HG03457 (cell line): Measurements from ENCODE around the gene USP22.

Experiments used
- ATAC-seq: cut with Tn5 transposase; IDR thresholded peaks from one replicate; pipeline ENCODE4 v1.9.1; 2021; ENCODE audit warnings: moderate number of reproducible peaks; ENCODE audit not compliant: unreplicated experiment

USP22 gene

DNA sequence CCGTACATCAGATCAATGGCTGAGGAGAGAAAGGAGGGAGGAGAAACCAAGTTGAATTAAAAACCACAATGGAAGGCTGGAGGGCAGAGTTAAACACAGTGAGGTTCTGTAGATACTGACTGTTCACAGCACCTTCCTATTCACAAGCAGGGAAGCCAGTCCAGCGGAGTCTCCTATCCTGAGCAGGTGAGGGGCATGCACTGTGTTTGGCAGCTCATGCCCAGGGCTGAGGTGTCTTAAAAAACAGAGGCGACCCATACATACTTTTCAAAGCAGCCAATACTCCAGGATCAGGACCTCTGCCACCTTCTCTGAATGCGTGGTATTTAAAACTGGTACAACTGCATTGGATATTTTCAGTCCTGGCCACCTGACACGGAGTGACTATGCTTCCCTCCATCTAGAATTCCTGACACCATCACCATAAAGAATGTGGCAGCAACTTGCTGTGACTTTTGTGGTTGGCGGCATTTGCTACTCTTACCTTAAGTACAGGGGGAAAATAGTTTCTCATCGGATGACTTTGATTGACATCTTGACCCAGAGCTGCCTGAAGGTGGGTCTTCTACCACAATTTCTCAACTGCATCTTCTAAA lies 21.5 kb downstream of the USP22 start:
- no peak for ATAC-seq

DNA sequence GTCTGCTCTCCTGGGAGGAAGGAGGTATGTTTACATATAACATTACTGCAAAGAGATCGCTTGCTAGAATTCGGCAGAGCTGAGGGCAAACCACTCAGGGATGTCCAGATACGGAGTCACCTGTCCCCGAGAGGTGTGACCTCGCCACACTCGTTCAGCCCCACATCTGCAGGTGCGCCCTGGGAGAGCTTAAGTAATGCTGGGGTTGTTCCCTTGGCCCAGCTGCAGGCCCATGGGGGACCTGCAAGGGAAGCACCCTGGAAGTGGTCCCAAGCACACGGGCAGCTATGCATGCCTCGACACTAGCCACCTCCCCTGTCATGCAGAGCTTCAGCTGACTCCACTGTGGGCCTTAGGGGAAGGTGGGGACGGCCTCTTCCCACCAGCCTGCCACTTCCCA lies 22.2 kb downstream of the USP22 start:
- ATAC-seq = no peak

DNA sequence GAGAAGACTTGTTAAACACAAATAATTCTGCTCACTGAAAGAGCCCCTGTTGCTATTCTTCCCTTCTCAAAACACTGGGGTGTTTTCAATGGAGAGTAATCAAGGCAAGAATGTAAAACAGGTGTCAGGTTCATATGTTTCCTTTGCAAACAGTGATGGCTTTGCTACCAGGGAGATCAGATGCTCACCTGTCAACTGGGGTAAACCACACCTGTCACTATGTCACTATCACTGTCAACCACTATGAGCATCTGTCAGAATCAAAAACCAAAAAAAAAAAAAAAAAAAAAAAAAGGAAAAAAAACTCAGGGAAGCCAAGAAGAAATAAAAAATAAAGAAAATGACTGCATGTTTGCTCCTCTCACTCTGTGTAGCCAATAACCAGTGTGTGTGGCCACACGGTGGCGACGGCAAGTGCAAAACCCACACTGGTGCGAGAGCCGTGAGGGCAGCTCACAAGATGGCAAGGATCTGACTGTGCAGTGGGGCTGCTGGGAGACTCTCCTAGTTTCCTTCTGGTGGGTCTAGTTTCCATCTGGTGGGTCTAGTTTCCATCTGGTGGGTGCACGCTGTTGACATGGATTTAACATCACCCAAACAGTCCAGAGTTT lies 22.7 kb downstream of the USP22 start:
- ATAC-seq = no peak

DNA sequence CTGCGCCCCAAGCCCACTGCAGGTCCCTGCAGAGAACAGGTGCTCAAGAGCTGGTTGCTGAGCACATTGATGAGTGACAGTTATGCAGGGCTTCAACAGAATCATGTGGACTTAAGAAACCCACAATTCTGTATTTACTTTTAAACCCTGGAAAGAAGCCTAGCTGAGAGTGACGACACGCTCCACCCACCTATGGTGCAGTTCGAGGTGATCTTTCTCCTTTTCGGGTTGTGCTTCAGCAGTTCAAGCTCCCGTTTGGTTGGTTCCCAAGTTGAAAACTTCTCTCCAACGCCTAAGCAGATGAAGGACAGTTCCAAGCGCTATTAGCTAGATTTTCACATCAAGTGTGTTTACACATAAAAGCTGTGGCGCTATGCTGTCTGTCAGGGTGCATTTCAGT lies 23.9 kb downstream of the USP22 start:
- ATAC-seq = no peak

DNA sequence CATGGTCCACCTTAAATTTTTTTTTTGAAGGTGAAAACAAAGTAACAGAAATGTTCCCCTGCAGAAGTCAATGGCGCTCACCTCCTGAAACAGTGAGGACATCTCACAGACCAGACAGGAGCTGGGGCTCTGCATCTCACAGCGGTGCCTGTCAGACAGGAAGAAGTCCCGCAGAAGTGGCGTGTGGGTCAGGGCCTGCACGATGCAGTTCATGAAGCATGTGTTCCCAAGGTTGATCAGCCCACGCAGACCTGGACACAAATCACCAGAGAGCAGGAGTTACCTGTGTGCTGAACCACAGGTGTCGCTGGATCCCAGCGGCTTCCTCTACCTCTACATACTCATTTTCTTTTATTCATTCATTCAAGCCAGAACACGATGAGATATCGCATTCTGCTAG lies 24.9 kb downstream of the USP22 start:
- ATAC-seq = no peak

DNA sequence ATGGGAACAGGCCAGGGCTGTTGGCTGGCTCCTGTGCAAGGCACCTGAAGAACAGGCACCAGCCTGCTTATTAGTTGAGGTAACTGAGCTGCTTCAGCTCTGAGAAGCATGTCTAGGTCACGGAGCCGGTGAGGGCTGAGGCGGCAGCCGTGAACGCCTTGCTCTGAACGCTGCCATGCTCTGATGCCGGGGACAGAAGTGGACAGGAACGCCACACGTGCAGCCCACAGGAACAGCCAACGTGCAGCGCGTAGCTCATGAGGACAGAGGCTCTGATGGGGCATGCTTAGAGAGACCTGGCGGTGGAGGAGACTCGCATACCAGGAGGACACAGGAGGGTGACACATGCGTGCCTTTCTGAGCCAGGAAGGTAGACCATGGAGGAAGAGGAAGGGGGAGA lies 25.6 kb downstream of the USP22 start:
- ATAC-seq = no peak

DNA sequence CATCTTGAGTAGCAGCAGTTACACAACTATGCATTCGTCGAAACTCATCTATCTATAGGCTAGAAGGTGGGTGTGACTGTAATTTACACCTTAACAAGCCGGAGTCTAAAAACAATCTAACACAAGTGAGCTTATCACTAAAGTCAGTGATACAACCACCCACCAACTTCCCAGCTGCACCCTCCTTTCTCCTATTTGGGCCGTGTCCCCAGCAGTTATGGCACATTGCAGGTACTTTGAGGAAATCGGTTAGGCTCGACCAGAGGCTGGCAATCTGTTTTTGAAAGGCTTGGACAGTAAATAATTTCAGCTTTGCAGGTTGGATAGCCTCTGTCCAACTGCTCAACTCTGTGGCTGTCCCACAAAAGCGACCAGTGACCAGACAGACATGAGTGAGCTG lies 26.0 kb downstream of the USP22 start:
- no peak for ATAC-seq

DNA sequence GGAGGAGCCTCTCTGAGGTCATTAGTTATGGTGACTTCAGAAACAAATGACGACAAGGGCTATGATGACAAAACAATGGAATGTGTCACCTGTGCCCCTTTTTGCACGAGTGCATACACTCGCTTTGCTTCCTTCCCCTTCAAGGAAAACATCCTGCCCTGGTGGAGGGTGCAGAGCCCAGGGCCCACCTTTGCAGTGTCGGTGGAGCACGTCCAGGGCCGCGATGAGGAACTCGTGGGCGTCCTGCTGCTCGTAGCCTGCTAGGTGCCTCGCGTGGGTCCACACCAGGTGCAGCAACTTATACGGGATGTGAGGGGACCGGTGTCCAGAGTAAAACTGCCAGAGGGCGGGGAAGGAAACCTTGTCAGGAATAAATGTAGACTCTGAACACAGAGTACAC lies 27.2 kb downstream of the USP22 start:
- ATAC-seq = no peak

DNA sequence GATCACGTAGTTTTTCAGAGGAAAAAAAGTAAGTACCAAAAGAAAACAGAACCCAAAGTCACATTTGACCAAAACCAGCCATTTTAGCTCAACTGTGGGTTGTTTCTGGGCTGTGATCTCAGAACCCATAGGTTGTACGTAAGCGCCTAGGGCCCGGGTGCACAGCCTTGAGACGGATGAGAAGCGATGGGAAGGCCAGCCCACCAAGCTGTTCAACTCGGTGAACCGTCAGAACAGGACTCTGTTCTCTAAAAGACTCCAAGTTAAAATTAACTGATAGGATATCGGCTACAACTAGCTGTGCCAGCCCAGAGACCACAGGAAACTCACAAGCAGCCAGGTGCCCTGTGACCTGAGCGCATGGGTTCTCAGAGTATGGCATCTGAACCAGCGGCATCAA lies 28.3 kb downstream of the USP22 start:
- no peak for ATAC-seq

DNA sequence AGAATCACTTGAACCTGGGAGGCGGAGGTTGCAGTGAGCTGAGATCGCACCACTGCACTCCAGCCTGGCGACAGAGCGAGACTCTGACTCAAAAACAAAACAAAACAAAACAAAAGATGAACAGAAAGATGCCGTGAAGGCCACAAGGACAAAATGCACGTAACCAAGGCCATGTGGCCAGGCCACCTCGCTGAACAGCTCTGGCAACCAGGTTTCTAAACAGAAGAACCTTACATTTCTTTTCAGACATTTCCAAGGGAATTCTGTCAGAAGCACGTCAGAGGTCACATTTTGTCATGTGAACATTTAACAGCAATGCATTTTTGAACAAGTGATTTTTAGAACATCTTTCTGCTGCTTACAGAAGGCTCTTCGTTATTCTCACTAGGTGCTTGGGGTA lies 28.8 kb downstream of the USP22 start:
- ATAC-seq = no peak

DNA sequence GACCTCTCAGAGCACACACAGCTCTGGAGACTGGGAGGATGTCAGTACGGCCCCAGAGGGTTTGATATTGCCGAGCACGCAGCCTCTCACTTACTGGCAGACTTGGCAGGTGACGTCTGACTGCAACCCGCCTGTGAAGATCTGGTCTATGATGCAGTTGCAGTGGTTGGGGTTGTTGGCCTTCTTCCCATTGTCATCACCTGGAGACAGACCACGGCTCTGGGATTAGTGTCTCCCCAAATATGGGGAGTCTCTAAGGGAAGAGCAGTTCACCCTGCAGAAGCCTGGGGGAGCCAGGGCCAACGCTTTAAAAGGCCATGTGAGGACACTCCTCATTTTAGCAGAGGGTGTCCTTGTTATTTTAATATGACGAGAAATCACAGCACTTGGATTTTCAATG lies 30.1 kb downstream of the USP22 start:
- ATAC-seq = no peak

DNA sequence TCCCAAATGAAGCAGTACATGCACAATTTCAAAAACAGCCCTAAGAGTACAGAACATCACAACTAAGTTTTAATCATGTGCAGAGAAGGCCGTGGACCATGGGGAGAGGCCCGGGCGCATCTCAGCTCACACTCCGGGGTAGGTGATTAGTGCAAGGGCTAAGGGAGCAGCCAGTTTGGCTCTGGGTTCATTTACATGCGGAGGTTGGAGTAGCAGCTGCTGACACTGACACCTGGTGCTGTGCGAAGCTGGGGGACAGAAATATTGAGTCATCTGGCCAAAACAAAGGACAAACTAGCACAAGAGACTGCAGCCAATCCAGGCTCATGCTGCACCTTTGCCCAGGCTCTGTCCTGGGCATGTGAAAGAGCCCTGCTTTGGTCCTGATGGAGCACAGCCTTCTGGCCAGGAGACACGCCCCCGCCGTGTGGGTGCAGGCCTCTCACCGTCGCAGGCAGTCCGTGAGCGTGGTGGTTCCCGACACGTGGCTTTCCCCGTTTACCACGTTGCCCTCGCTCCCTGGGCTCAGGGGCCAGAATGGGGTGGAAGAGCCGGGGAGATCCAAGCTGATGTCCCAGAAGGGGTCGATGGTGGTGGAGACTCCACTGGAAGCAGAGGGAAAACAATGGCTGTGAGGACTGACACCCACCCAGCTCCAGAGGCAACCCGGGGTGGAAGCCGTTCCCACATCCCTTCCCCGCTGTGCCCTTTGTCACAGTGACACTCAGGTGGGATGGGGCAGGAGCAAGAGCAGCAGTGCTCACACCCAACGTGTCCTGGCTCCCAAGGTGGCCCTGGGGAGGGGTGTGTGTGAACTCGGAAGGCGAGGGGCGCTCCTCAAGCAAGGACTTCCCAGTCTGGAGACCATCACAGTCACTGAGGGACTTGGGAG lies 31.9 kb downstream of the USP22 start:
- ATAC-seq = no peak

DNA sequence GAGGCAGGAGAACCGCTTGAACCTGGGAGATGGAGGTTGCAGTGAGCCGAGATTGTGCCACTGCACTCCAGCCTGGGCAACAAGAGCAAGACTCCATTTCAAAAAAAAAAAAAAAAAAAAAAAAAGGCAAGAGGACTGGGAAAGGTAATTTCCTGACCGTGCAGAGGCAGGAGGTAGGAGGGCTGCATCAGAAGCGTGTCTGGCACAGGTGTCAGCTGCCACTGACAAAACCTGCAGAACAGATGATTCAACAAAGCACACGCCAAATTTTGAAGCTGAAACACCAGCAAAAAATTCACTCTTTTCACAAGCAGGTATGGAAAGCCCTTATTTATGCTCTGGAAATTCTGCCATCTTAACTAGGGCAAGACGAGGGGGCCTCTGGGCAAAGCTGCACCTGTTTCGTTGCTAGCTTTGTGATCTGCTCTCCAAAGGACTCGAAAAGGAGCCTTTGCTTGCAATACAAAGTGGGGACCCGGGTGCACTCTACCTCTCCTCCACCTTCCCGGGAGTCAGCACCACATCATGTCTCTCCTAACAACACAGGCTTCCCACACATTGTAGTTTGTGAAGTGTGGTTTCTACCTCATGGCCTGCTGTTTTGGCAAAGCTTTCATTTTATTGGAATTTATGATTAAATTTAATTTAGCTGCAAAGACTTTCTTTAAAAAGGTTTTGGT lies 33.7 kb downstream of the USP22 start:
- ATAC-seq = no peak

DNA sequence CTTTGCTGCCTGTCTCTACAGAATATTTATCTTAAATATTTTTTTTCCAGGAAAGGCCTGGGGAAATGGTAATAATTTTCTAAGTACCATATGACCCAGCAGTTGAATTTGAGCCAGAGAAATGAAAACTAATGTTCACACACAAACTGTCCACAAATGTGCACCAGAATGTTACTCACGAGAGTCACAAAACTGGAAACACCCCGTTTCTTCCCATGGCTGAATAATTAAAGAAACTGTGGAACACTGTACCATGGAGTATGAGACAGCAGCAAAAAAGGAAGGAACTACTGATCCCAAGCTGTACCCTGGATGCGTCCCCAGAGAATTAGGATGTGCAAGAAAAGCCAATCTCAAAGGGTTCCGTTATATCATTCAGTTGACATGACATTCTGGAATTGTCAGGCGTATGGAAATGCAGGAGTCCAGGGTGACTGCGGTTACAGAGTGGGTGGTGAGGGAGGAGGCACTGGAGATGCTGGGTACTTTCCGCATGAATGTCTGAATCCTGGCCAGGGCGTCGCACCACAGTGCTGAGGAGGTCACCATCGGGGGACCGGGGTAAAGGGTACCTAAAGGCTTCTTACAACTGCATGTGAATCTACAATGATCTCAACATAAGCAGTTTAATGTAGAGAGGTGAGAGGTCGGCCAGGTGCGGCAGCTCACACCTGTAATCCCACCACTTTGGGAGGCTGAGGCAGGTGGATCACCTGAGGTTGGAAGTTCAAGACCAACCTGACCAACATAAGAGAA lies 34.5 kb downstream of the USP22 start:
- no peak for ATAC-seq

DNA sequence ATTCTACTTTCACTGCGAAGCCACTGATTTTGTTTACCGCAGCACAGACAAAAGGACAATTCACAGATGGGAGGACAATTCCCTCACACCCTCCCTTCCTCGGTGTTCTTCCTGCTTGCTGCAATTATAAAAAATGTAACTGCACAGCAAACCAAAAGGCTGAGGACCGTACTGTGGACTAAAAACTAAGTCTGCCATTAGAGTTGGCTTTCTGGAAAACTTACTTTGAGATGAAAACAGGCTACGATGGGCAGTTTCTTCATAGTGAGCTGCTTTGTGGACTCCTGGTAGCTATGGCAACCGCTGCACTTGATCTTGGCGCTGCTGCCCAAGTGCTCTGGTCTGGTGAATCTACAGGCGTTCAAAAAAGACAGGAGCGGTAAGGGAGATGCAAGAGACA lies 35.2 kb downstream of the USP22 start:
- no peak for ATAC-seq

DNA sequence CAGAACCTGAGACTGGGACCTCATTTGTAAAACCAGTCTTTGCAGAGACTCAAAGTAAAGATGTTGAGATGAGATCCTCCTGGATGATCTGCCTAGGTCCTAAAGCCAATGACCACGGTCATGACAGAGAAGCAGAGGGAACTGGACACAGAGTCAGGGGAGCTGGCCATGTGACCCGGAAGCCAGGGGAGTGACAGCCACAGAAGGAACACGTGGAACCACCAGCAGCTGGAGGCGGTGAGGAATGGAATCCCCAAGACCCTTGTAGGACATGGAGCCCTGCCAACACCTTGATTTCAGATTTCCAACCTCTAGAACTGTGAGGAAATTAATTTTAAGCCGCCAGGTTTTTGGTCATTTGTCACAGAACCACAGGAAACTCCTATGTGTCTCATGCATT lies 37.0 kb downstream of the USP22 start:
- no peak for ATAC-seq

DNA sequence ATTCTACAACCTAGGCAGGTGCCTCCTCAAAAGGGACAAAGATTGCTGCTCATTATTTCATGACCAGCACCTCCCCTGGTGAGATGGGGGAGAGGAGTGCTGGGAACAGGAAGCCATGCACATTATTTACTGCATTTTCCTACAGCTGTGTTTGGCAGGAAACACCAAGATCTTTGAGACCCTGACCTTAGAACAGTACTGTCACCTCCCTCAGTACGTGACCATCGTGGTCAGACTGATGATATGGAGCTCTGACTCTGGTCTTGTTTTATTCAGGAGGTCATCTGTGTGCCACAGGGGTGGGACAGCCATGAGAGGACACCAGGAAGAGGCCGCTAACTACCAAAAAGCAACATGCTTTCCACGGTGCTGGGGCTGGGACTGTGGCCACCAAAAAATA lies 37.4 kb downstream of the USP22 start:
- ATAC-seq = no peak

DNA sequence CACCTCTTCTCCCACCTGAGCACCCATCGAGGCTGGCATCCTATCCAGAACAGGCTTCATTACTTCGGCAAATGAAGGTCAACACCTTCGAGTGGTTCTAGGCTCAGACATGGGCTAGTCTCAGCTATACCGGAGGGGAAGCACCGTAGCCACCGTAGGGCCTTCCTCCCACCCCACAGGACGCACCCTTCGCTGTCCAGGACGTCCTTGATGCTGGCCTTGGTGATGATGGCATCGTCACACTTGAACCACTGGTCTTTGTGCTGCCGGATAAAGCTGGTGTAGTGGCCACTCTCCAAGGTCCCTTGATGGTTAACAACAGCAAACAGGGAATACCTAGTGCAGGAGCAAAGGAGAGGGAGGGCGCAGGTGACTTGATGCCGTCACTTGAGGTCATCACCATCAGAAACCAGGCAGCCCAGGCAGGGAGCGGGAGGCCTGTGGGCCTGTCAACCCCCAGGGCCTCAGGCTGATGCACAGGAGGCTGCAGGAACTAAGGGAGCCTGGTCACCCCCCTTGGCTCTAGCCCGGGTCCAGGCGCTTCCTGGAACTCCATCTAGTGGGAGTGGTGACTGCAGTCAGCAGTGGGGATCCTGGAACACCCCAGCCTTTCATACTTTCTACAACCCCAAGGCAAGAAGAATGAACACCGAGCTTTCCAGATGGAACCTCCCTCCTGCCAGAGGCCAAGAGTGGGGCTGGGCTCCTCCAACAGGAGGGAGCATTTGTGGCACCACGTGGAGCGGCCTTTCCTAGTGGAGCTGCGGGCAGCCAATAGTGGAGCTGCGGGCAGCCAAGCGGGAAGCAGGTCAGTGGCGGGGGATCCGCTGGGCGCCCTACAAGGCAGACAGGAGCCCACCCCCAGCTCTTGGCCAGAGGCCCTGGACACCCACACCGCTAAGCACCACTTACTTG lies 38.5 kb downstream of the USP22 start:
- no peak for ATAC-seq

DNA sequence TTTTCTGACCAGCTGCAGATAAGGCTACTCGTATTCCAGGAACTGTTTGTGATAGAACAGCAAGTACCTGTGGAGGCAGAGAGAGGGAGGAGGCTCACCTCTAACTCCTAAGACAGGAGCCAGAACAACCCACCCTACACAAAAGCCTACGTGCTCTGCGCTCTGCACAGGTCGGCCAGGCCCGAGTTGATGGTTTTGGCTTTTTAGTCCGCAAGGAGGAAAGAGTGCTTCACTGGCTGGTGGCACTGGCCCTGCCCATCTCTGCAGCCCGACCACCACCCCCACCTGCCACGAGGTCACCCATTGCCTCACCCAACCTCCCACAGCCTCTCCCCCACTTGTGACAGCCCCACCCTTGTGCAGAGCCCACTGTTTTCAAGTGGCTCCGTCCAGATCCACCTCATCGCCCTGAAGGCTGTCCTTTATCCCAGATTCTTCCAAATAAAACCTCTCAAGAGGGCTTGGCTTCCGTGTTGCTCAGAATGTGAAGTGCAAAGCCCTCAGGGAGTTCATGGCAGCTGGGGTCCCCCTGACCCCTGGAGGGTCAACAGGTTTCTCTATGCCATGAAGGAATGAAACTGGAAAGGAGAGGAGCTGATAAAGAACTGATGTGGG lies 39.7 kb downstream of the USP22 start:
- ATAC-seq = no peak
